ENCODE results near the gene TJAP1.
"Not testable (repeated sequence)": the region's sequence is repeated elsewhere in the genome, so short reads cannot be mapped to it uniquely, and the experiment has no call there.

GRCh38 chr6:43538986-43539385 lies 61.6 kb downstream of the TJAP1 start:
- TF ChIP-seq, protein P1, sequence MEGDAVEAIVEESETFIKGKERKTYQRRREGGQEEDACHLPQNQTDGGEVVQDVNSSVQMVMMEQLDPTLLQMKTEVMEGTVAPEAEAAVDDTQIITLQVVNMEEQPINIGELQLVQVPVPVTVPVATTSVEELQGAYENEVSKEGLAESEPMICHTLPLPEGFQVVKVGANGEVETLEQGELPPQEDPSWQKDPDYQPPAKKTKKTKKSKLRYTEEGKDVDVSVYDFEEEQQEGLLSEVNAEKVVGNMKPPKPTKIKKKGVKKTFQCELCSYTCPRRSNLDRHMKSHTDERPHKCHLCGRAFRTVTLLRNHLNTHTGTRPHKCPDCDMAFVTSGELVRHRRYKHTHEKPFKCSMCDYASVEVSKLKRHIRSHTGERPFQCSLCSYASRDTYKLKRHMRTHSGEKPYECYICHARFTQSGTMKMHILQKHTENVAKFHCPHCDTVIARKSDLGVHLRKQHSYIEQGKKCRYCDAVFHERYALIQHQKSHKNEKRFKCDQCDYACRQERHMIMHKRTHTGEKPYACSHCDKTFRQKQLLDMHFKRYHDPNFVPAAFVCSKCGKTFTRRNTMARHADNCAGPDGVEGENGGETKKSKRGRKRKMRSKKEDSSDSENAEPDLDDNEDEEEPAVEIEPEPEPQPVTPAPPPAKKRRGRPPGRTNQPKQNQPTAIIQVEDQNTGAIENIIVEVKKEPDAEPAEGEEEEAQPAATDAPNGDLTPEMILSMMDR (conservative IDR thresholded peaks at IDR 0.05 in 1 of 2, IDR thresholded peaks at IDR 0.05 in 1 of 2; ENCODE audit: low read depth in 1 of 2, low read length in 2 of 2), result not testable (repeated sequence)
- not testable (repeated sequence) for TF ChIP-seq EZH2 (IDR thresholded peaks at IDR 0.05; ENCODE audit: low read length, missing control alignments)

Data from fibroblast of lung (primary cell).